ENCODE measurements around the gene FABP6. TPM values are rescaled to one million over a fixed set of nuclear protein-coding genes. Genes with fewer than 3 reads are reported as not detected.

FABP6 gene
- polyA plus RNA-seq, 2 of the 4 experiments (the other 2 are of a cell fraction), result 0.75 to 0.93 TPM

GRCh38 chr5:160278343-160278742 is 49.0 kb downstream of the FABP6 start:
- Histone ChIP-seq H3K4me1 (no peaks in the 10 kb centered on the region), H3K4me2 (no peak overlapping the region), H3K4me3 (no peak overlapping the region), H3K27ac (no peak overlapping the region), H3K9me3 (no peaks in the 10 kb centered on the region)
- no peak for TF ChIP-seq PHF8 (IDR thresholded peaks at IDR 0.05; ENCODE audit: borderline replicate concordance, low read depth)
- TF ChIP-seq HMGXB4 (CRISPR knock-in tag; IDR thresholded peaks at IDR 0.05; ENCODE audit: borderline replicate concordance), result no peak
- ChIA-PET CTCF (interaction anchor here (0.6 to 2.3 kb wide), 2 partner anchors 45 to 67 kb away, joined by 3 to 8 read pairs; no protein-coding TSS in a partner anchor), POLR2A (no interaction called here)
- FAIRE-seq (no peak), ATAC-seq (no peak), DNase-seq (ENCODE audit: low read depth in 1 of 2, low spot score in 1 of 2) (no peak)
- 87% methylated on average over 7 of the region's 7 CpGs for WGBS (ENCODE audit: missing lambda C conversion rate)

- Histone ChIP-seq H3K27ac (no peak overlapping the region), H3K4me1 (no peaks in the 10 kb centered on the region), H3K9me3 (no peaks in the 10 kb centered on the region), H3K4me3 (no peak overlapping the region), H3K4me2 (no peak overlapping the region)
- TF ChIP-seq FOSL2 (IDR thresholded peaks at IDR 0.05) (no peak), FOSL2 (CRISPR knock-in tag; IDR thresholded peaks at IDR 0.05) (no peak), HOXB13 (CRISPR knock-in tag; IDR thresholded peaks at IDR 0.05; ENCODE audit: low read depth) (no peak), PHF8 (IDR thresholded peaks at IDR 0.05; ENCODE audit: borderline replicate concordance, low read depth) (no peak), SMC3 (IDR thresholded peaks at IDR 0.05) (no peak), MYC (IDR thresholded peaks at IDR 0.05; ENCODE audit: borderline replicate concordance, low read length) (no peak)
- FAIRE-seq, result no peak
- WGBS (ENCODE audit: missing lambda C conversion rate), result 92% methylated on average over 26 of the region's 26 CpGs
- no peak for DNase-seq (ENCODE audit: low read depth in 1 of 2, low spot score in 1 of 2)
- no peak; a peak in 1 of 6 replicates for ATAC-seq
- ChIA-PET POLR2A (no interaction called here), CTCF (interaction anchor here (0.6 to 2.3 kb wide), 2 partner anchors 64 to 211 kb away, joined by 4 to 6 read pairs; no protein-coding TSS in a partner anchor)
Observed at GRCh38 chr5:160280384-160281095, 51.2 kb downstream of the FABP6 start.

- ChIA-PET CTCF (interaction anchor here (1.0 to 2.3 kb wide), 2 partner anchors 35 to 63 kb away, joined by 3 to 6 read pairs; no protein-coding TSS in a partner anchor), POLR2A (no interaction called here)
- H3K4me1 ChIP-seq, result no peaks in the 10 kb centered on the region
- FAIRE-seq, result no peak
- no peak for ATAC-seq
- no peak overlapping the region for H3K4me3 ChIP-seq
- no peaks in the 10 kb centered on the region for H3K9me3 ChIP-seq
- H3K27ac ChIP-seq, result no peak overlapping the region
- H3K4me2 ChIP-seq, result no peak overlapping the region
- no peak for DNase-seq (ENCODE audit: low read depth in 1 of 2, low spot score in 1 of 2)
- TF ChIP-seq MAZ (IDR thresholded peaks at IDR 0.05; ENCODE audit: borderline replicate concordance, low read depth, low read length) (no peak), CBX8 (IDR thresholded peaks at IDR 0.05) (no peak), NR3C1 (IDR thresholded peaks at IDR 0.05) (no peak)
- WGBS (ENCODE audit: missing lambda C conversion rate), result 74% methylated on average over 2 of the region's 2 CpGs
Observed at GRCh38 chr5:160281275-160281674, 52.0 kb downstream of the FABP6 start.

GRCh38 chr5:160284291-160284873 is 55.1 kb downstream of the FABP6 start:
- Histone ChIP-seq H3K4me2 (no peak overlapping the region), H3K27ac (no peak overlapping the region), H3K4me1 (no peaks in the 10 kb centered on the region), H3K9me3 (no peaks in the 10 kb centered on the region), H3K4me3 (no peak overlapping the region)
- POLR2A ChIA-PET, result no interaction called here
- TF ChIP-seq BHLHE40 (IDR thresholded peaks at IDR 0.05; ENCODE audit: low read depth, low read length) (no peak), FOSB (CRISPR knock-in tag; IDR thresholded peaks at IDR 0.05) (no peak), KDM1A (IDR thresholded peaks at IDR 0.05; ENCODE audit: low read depth) (no peak), POLR2AphosphoS2 (conservative IDR thresholded peaks at IDR 0.05; ENCODE audit: low read length) (no peak), PHF8 (IDR thresholded peaks at IDR 0.05; ENCODE audit: borderline replicate concordance, low read depth) (no peak)
- no peak for DNase-seq (ENCODE audit: low read depth in 1 of 2, low spot score in 1 of 2)
- no peak for FAIRE-seq
- no peak for ATAC-seq
- WGBS (ENCODE audit: missing lambda C conversion rate), result 91% methylated on average over 4 of the region's 4 CpGs
- CTCF ChIA-PET, result interaction anchor here (0.7 to 1.8 kb wide), 3 partner anchors 8 to 263 kb away, joined by 3 to 5 read pairs (median 4); no protein-coding TSS in a partner anchor

Measured in A549 (cell line).